H1 (cell line): ENCODE measurements around the gene LSR. TPM values are rescaled to one million over a fixed set of nuclear protein-coding genes. Genes with fewer than 3 reads are reported as not detected.

Experiments used
- CTCF ChIA-PET: fragments of 300-600 bp; sonication (Branson Sonifier 250); formaldehyde crosslinking; loops from one replicate; lab custom pipeline; 2021; ENCODE audit not compliant: partially characterized antibody; lab: Charles Lee
- POLR2A ChIA-PET: fragments of 300-600 bp; sonication (Branson Sonifier 250); formaldehyde crosslinking; loops from one replicate; lab custom pipeline; 2021; ENCODE audit warnings: inconsistent platforms; ENCODE audit not compliant: partially characterized antibody; lab: Charles Lee
- DNase-seq, 2 experiments: peaks; one replicate each; pipeline versions ENCODE4 v3.0.0 to v3.0.0-alpha.2; 2010 to 2022; ENCODE audit warnings: low spot score in 2 of 2, low read depth in 1 of 2, mixed read lengths in 1 of 2
- FAIRE-seq: peaks from 2 replicates; lab custom pipeline; 2011; peaks lifted over from hg19 to GRCh38; lab: Jason Lieb, UNC
- H2AFZ ChIP-seq: 2 replicates; pipeline ENCODE4 v1.8.1; 2012; ENCODE audit warnings: low read length, inconsistent platforms
- H2AK5ac ChIP-seq: 2 replicates; pipeline ENCODE4 v1.6.1; 2013; ENCODE audit warnings: low read depth, low read length
- H2BK120ac ChIP-seq: replicated peaks from 2 replicates; pipeline ENCODE3; 2013; ENCODE audit warnings: low read depth, low read length, inconsistent platforms
- H2BK12ac ChIP-seq: 2 replicates; pipeline ENCODE4 v1.6.1; 2013; ENCODE audit warnings: low read depth, low read length
- H2BK15ac ChIP-seq: 2 replicates; pipeline ENCODE4 v1.6.1; 2013; ENCODE audit warnings: low read length
- H2BK20ac ChIP-seq: 2 replicates; pipeline ENCODE4 v1.6.1; 2013; ENCODE audit warnings: low read length
- H2BK5ac ChIP-seq: 2 replicates; pipeline ENCODE4 v1.6.1; 2013; ENCODE audit warnings: low read depth, low read length
- H3K14ac ChIP-seq: 2 replicates; pipeline ENCODE4 v1.6.1; 2013; ENCODE audit warnings: inconsistent platforms; ENCODE audit not compliant: insufficient read length
- H3K18ac ChIP-seq: 2 replicates; pipeline ENCODE4 v1.6.1; 2013; ENCODE audit warnings: low read length; ENCODE audit errors: extremely low read depth
- H3K23ac ChIP-seq: 2 replicates; pipeline ENCODE4 v1.6.1; 2013; ENCODE audit warnings: inconsistent platforms; ENCODE audit not compliant: insufficient read length
- H3K23me2 ChIP-seq: 2 replicates; pipeline ENCODE4 v1.6.1; 2013; ENCODE audit warnings: low read depth, low read length
- H3K27ac ChIP-seq: 2 replicates; pipeline ENCODE4 v1.6.1; 2011; ENCODE audit warnings: low read depth, low read length, inconsistent platforms
- H3K27me3 ChIP-seq, 4 experiments: replicated peaks in 1 of 4; 1 replicate in 1 of 4; 2 replicates in 3 of 4; pipeline versions ENCODE4 v1.6.1 to v1.8.1; 2011 to 2013; ENCODE audit warnings: low read length in 3 of 4, mild to moderate bottlenecking in 3 of 4, inconsistent platforms in 2 of 4, mixed read lengths in 2 of 4, moderate library complexity in 1 of 4; ENCODE audit not compliant: control insufficient read depth in 3 of 4, insufficient read depth in 3 of 4; ENCODE audit errors: extremely low read depth in 1 of 4
- H3K36me3 ChIP-seq, 4 experiments: 2 replicates each; pipeline versions ENCODE4 v1.6.1 to v1.8.1; 2011 to 2013; ENCODE audit warnings: mild to moderate bottlenecking in 4 of 4, low read length in 3 of 4, moderate library complexity in 2 of 4, control low read depth in 1 of 4, inconsistent platforms in 1 of 4; ENCODE audit not compliant: insufficient read depth in 4 of 4, control insufficient read depth in 2 of 4
- H3K4ac ChIP-seq: replicated peaks from 2 replicates; pipeline ENCODE3; 2013; ENCODE audit warnings: low read length, low read depth, mixed read lengths, inconsistent platforms; ENCODE audit not compliant: insufficient read length
- H3K4me1 ChIP-seq, 4 experiments: replicated peaks in 1 of 4; 1 replicate in 1 of 4; 2 replicates in 3 of 4; pipeline versions ENCODE4 v1.6.1 to v1.8.1; 2011 to 2013; ENCODE audit warnings: low read length in 3 of 4, inconsistent platforms in 2 of 4, mixed read lengths in 1 of 4; ENCODE audit not compliant: insufficient read depth in 4 of 4, control insufficient read depth in 3 of 4
- H3K4me2 ChIP-seq, 2 experiments: 2 replicates each; pipeline versions ENCODE4 v1.6.1 to v1.8.1; 2011 to 2013; ENCODE audit warnings: low read depth in 2 of 2, low read length in 2 of 2, control low read depth in 1 of 2, inconsistent platforms in 1 of 2, mild to moderate bottlenecking in 1 of 2; ENCODE audit not compliant: insufficient read depth in 1 of 2
- H3K4me3 ChIP-seq, 4 experiments: fragments of 200-600, 300-600 bp in 1 of 4; sonication (generic), shearing (Covaris generic), sonication (Bioruptor Twin) in 1 of 4; 2 replicates each; pipeline versions ENCODE4 v1.5.1 to v1.8.1; 2011 to 2016; ENCODE audit warnings: low read length in 4 of 4, low read depth in 3 of 4, control low read depth in 2 of 4, inconsistent platforms in 2 of 4, mild to moderate bottlenecking in 2 of 4, mixed read lengths in 1 of 4, moderate library complexity in 1 of 4; ENCODE audit not compliant: insufficient read depth in 2 of 4; ENCODE audit errors: extremely low read depth in 1 of 4
- H3K56ac ChIP-seq: replicated peaks from 2 replicates; pipeline ENCODE3; 2013; ENCODE audit warnings: low read depth, mild to moderate bottlenecking, mixed read lengths, low read length, inconsistent platforms; ENCODE audit not compliant: insufficient read length
- H3K79me1 ChIP-seq: 2 replicates; pipeline ENCODE4 v1.6.1; 2013; ENCODE audit warnings: low read depth, low read length, control low read depth
- H3K79me2 ChIP-seq, 2 experiments: 2 replicates each; pipeline versions ENCODE4 v1.6.1 to v1.8.1; 2012 to 2013; ENCODE audit warnings: low read length in 2 of 2, mild to moderate bottlenecking in 2 of 2, inconsistent platforms in 1 of 2; ENCODE audit not compliant: insufficient read depth in 2 of 2, control insufficient read depth in 1 of 2
- H3K9ac ChIP-seq, 4 experiments: replicated peaks in 1 of 4; 1 replicate in 1 of 4; 2 replicates in 3 of 4; pipeline versions ENCODE4 v1.6.1 to v1.8.1; 2011 to 2013; ENCODE audit warnings: low read depth in 3 of 4, low read length in 3 of 4, control low read depth in 2 of 4, mild to moderate bottlenecking in 2 of 4, moderate library complexity in 2 of 4, inconsistent platforms in 1 of 4; ENCODE audit errors: extremely low read depth in 1 of 4
- H3K9me3 ChIP-seq, 2 experiments: 2 replicates each; pipeline versions ENCODE4 v1.6.1 to v1.8.1; 2012 to 2013; ENCODE audit warnings: mild to moderate bottlenecking in 2 of 2, moderate library complexity in 2 of 2, control low read depth in 1 of 2, inconsistent platforms in 1 of 2, low read depth in 1 of 2, low read length in 1 of 2, mixed read lengths in 1 of 2; ENCODE audit not compliant: insufficient read depth in 2 of 2
- H4K20me1 ChIP-seq, 2 experiments: replicated peaks in 1 of 2; 2 replicates each; pipeline versions ENCODE3 to v1.8.1; 2011 to 2013; ENCODE audit warnings: inconsistent platforms in 2 of 2, low read length in 2 of 2, mild to moderate bottlenecking in 1 of 2; ENCODE audit not compliant: insufficient read depth in 2 of 2, control insufficient read depth in 1 of 2
- H4K5ac ChIP-seq: 2 replicates; pipeline ENCODE4 v1.6.1; 2013; ENCODE audit warnings: low read length, low read depth, mixed read lengths, inconsistent platforms; ENCODE audit not compliant: insufficient read length
- H4K8ac ChIP-seq: 2 replicates; pipeline ENCODE4 v1.8.0; 2013; ENCODE audit warnings: mild to moderate bottlenecking, moderate library complexity, low read length, inconsistent platforms; ENCODE audit not compliant: insufficient read depth; ENCODE audit errors: extremely low read depth
- H4K91ac ChIP-seq: replicated peaks from 2 replicates; pipeline ENCODE3; 2013; ENCODE audit warnings: low read length, mixed read lengths, inconsistent platforms; ENCODE audit not compliant: insufficient read length
- BCL11A ChIP-seq, 2 experiments: IDR thresholded peaks; one replicate each; pipeline ENCODE4 v1.6.1; 2011; ENCODE audit warnings: low read depth in 2 of 2, low read length in 2 of 2, mild to moderate bottlenecking in 2 of 2
- CEBPB ChIP-seq: IDR thresholded peaks from 2 replicates; pipeline ENCODE4 v1.6.1; 2012; ENCODE audit warnings: low read depth, low read length
- GTF2F1 ChIP-seq: IDR thresholded peaks from 2 replicates; pipeline ENCODE4 v1.6.1; 2012; ENCODE audit warnings: low read depth, low read length, improper control_type of control experiment, borderline replicate concordance
- MAFK ChIP-seq: IDR thresholded peaks from 2 replicates; pipeline ENCODE4 v1.6.1; 2012; ENCODE audit warnings: low read depth, mild to moderate bottlenecking, improper control_type of control experiment, low read length
- PHF8 ChIP-seq: fragments of 200-600 bp; sonication (generic); conservative IDR thresholded peaks from 2 replicates; pipeline ENCODE4 v1.7.1; 2012; ENCODE audit warnings: low read depth, mild to moderate bottlenecking, inconsistent platforms, low read length, moderate library complexity
- POLR2A ChIP-seq, 2 experiments: IDR thresholded peaks; 1 replicate in 1 of 2; 2 replicates in 1 of 2; pipeline ENCODE4 v1.6.1; 2011; ENCODE audit warnings: low read depth in 2 of 2, low read length in 2 of 2, mild to moderate bottlenecking in 2 of 2; ENCODE audit errors: control extremely low read depth in 1 of 2
- POLR2AphosphoS5 ChIP-seq: IDR thresholded peaks from 2 replicates; pipeline ENCODE4 v1.6.1; 2011; ENCODE audit warnings: low read depth, low read length
- RBBP5 ChIP-seq: IDR thresholded peaks from 2 replicates; pipeline ENCODE4 v1.7.1; 2012; ENCODE audit warnings: low read depth, mild to moderate bottlenecking, inconsistent platforms, low read length, moderate library complexity, borderline replicate concordance
- RNF2 ChIP-seq: fragments of 200-900, 300-1000 bp; sonication (generic); IDR thresholded peaks from 2 replicates; pipeline ENCODE4 v1.7.1; 2016; ENCODE audit warnings: borderline replicate concordance, low read depth, mild to moderate bottlenecking, antibody characterized with exemption, low read length; ENCODE audit not compliant: poor library complexity, severe bottlenecking; ENCODE audit errors: missing control alignments
- SP1 ChIP-seq: IDR thresholded peaks from 2 replicates; pipeline ENCODE4 v1.6.1; 2011; ENCODE audit warnings: low read depth, low read length
- SP2 ChIP-seq: IDR thresholded peaks from 2 replicates; pipeline ENCODE4 v1.6.1; 2012; ENCODE audit warnings: mild to moderate bottlenecking, low read length, inconsistent platforms
- USF2 ChIP-seq: IDR thresholded peaks from 2 replicates; pipeline ENCODE4 v1.6.1; 2011; ENCODE audit warnings: low read length, improper control_type of control experiment
- WGBS, 2 experiments: shearing (Covaris generic) in 1 of 2; methylation state at CpG; one replicate each; pipeline versions ENCODE4 v1.1.6 to v1.1.7; 2013 to 2015; ENCODE audit warnings: low lambda C conversion rate in 2 of 2, mixed read lengths in 2 of 2, inconsistent platforms in 1 of 2, low coverage in 1 of 2, missing lambda C conversion rate in 1 of 2; ENCODE audit not compliant: insufficient replicate concordance in 2 of 2, insufficient coverage in 1 of 2, insufficient read length in 1 of 2; ENCODE audit errors: extremely low coverage in 1 of 2, missing lambda C conversion rate in 1 of 2; 5-methylcytosine and 5-hydroxymethylcytosine counted together
- polyA plus RNA-seq, 7 experiments: library from polyadenylated mRNA; depleted of rRNA in 3 of 7; stranded (reverse) in 5 of 7; unstranded in 2 of 7; fragments of >200 nt in 5 of 7; fragments of 200-250 nt in 2 of 7; gene quantifications; 1 replicate in 5 of 7; 2 replicates in 1 of 7; 4 replicates in 1 of 7; pipeline versions ENCODE4 v1.2.1 to v1.2.3, GENCODE V29; 2011 to 2013; ENCODE audit warnings: missing spikeins in 2 of 7, mixed read lengths in 2 of 7
- total RNA-seq: library from RNA; stranded (reverse); fragmentation: NEBNext Ultra II Directional; extraction: Animal tissue kit (Norgen Biotek cat#: 25700); gene quantifications from 2 replicates; pipeline ENCODE4 v1.2.1, GENCODE V29; 2021
- TF ChIP-seq, protein P1 (sequence below): IDR thresholded peaks from 2 replicates; pipeline ENCODE4 v1.6.1; 2011; ENCODE audit warnings: low read depth, mild to moderate bottlenecking, low read length; ENCODE audit not compliant: insufficient read depth

Gene LSR
- total and polyA plus RNA-seq, 2 of the 8 experiments (the other 6 are each of a cell fraction or from before 2014, with no cell fraction given), result 159 to 186 TPM

GRCh38 chr19:35287713-35288112, 38.9 kb downstream of the LSR start:
- H2BK120ac ChIP-seq, result no peak overlapping the region
- no peaks in the 10 kb centered on the region for H3K79me2 ChIP-seq
- H2AK5ac ChIP-seq, result no peak overlapping the region
- no peaks in the 10 kb centered on the region for H3K79me1 ChIP-seq
- ChIA-PET POLR2A (interaction anchor here (0.5 to 2.1 kb wide), 3 partner anchors 13 to 210 kb away, joined by 3 to 9 read pairs (median 4); no protein-coding TSS in a partner anchor), CTCF (interaction anchor here (1.4 to 2.1 kb wide), 2 partner anchors 8 to 19 kb away, joined by 3 to 5 read pairs; no protein-coding TSS in a partner anchor)
- H2BK5ac ChIP-seq, result no peak overlapping the region
- H3K36me3 ChIP-seq, result no peaks in the 10 kb centered on the region
- H4K5ac ChIP-seq, result no peak overlapping the region
- DNase-seq (no peak), FAIRE-seq (no peak)
- H2BK12ac ChIP-seq, result no peak overlapping the region
- H3K9me3 ChIP-seq, result no peaks in the 10 kb centered on the region
- H2BK20ac ChIP-seq, result no peak overlapping the region
- no peak overlapping the region for H3K4me3 ChIP-seq
- H3K23ac ChIP-seq, result no peak overlapping the region
- WGBS, 2 experiments, result 80% methylated on average over 8 of the region's 10 CpGs; no CpG with 5 or more reads in 1 of the 2 experiments
- H3K4me1 ChIP-seq, result peaks cover 0 to 12% (median 5%) of the 10 kb centered on the region in 4 experiments; a peak in 4 of 7 replicates
- H4K91ac ChIP-seq, result no peak overlapping the region
- H2AFZ ChIP-seq, result no peak overlapping the region
- no peak overlapping the region for H3K9ac ChIP-seq
- no peak overlapping the region for H3K4me2 ChIP-seq
- no peak overlapping the region for H3K27ac ChIP-seq
- no peaks in the 10 kb centered on the region for H3K27me3 ChIP-seq
- H3K23me2 ChIP-seq, result no peaks in the 10 kb centered on the region
- no peak overlapping the region for H3K56ac ChIP-seq
- H3K18ac ChIP-seq, result no peak overlapping the region
- no peak overlapping the region for H3K14ac ChIP-seq
- no peaks in the 10 kb centered on the region for H4K20me1 ChIP-seq
- H3K4ac ChIP-seq, result no peak overlapping the region
- no peak overlapping the region for H4K8ac ChIP-seq
- no peak overlapping the region for H2BK15ac ChIP-seq
- TF ChIP-seq POLR2A (IDR thresholded peaks at IDR 0.05; ENCODE audit: control extremely low read depth in 1 of 2, low read depth in 2 of 2, low read length in 2 of 2) (no peak), SP2 (no peak), CEBPB (no peak), PHF8 (no peak), BCL11A (IDR thresholded peaks at IDR 0.05; ENCODE audit: low read depth in 2 of 2, low read length in 2 of 2) (no peak), RNF2 (no peak), POLR2AphosphoS5 (no peak), RBBP5 (no peak), GTF2F1 (no peak), SP1 (no peak), MAFK (no peak), USF2 (no peak)
- TF ChIP-seq, protein P1, sequence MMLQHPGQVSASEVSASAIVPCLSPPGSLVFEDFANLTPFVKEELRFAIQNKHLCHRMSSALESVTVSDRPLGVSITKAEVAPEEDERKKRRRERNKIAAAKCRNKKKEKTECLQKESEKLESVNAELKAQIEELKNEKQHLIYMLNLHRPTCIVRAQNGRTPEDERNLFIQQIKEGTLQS, result no peak
